ENCODE measurements around the gene KIF24.
A peak's percentile ranks its signal among the peaks of the same experiment; 100 is the strongest.
"Not testable (repeated sequence)": the region's sequence is repeated elsewhere in the genome, so short reads cannot be mapped to it uniquely, and the experiment has no call there.

Gene KIF24

GRCh38 chr9:34332076-34332964 is 3.3 kb upstream of the KIF24 start:
- TF ChIP-seq JUND (IDR thresholded peaks at IDR 0.05; ENCODE audit: low read depth), result no peak
- in situ Hi-C loops (cut with HindIII; ENCODE audit: low pct_unique_long_range_greater_than_20kb, low sequenced_read_pairs), result no loop called here

GRCh38 chr9:34331196-34331595 is 2.1 kb upstream of the KIF24 start:
- DNase-seq (ENCODE audit: low read depth in 1 of 2, low spot score in 1 of 2), result no peak
- in situ Hi-C loops (cut with HindIII; ENCODE audit: low pct_unique_long_range_greater_than_20kb, low sequenced_read_pairs), result no loop called here
- TF ChIP-seq JUND (IDR thresholded peaks at IDR 0.05; ENCODE audit: low read depth), result no peak

More at GRCh38 chr9:34332076-34332964, 3.3 kb upstream of the KIF24 start:
- peak; percentile 9 to 70 for DNase-seq (ENCODE audit: low read depth in 1 of 2, low spot score in 1 of 2)

- in situ Hi-C loops (cut with HindIII; ENCODE audit: low pct_unique_long_range_greater_than_20kb, low sequenced_read_pairs), result no loop called here
- no peak for TF ChIP-seq JUND (IDR thresholded peaks at IDR 0.05; ENCODE audit: low read depth)
- DNase-seq (ENCODE audit: low read depth in 1 of 2, low spot score in 1 of 2), result no peak
These were observed 525 bp downstream of the KIF24 start for GRCh38 chr9:34328500-34328986.

GRCh38 chr9:34326690-34327089 is 2.4 kb downstream of the KIF24 start:
- in situ Hi-C loops (cut with HindIII; ENCODE audit: low pct_unique_long_range_greater_than_20kb, low sequenced_read_pairs), result no loop called here

GRCh38 chr9:34322899-34323591 is 6.0 kb downstream of the KIF24 start:
- no peak for DNase-seq (ENCODE audit: low read depth in 1 of 2, low spot score in 1 of 2)
- in situ Hi-C loops (cut with HindIII; ENCODE audit: low pct_unique_long_range_greater_than_20kb, low sequenced_read_pairs), result no loop called here
- TF ChIP-seq JUND (IDR thresholded peaks at IDR 0.05; ENCODE audit: low read depth), result no peak

More at GRCh38 chr9:34326690-34327089, 2.4 kb downstream of the KIF24 start:
- DNase-seq (ENCODE audit: low read depth in 1 of 2, low spot score in 1 of 2), result no peak
- no peak for TF ChIP-seq JUND (IDR thresholded peaks at IDR 0.05; ENCODE audit: low read depth)

- TF ChIP-seq JUND (IDR thresholded peaks at IDR 0.05; ENCODE audit: low read depth), result no peak
- in situ Hi-C loops (cut with HindIII; ENCODE audit: low pct_unique_long_range_greater_than_20kb, low sequenced_read_pairs), result no loop called here
- no peak for DNase-seq (ENCODE audit: low read depth in 1 of 2, low spot score in 1 of 2)
These were observed 7.6 kb downstream of the KIF24 start for GRCh38 chr9:34321451-34321850.

GRCh38 chr9:34318163-34318790 is 10.8 kb downstream of the KIF24 start:
- TF ChIP-seq JUND (IDR thresholded peaks at IDR 0.05; ENCODE audit: low read depth), result no peak
- DNase-seq (ENCODE audit: low read depth in 1 of 2, low spot score in 1 of 2), result no peak
- in situ Hi-C loops (cut with HindIII; ENCODE audit: low pct_unique_long_range_greater_than_20kb, low sequenced_read_pairs), result no loop called here

GRCh38 chr9:34317436-34317835 is 11.6 kb downstream of the KIF24 start:
- in situ Hi-C loops (cut with HindIII; ENCODE audit: low pct_unique_long_range_greater_than_20kb, low sequenced_read_pairs), result no loop called here
- no peak for DNase-seq (ENCODE audit: low read depth in 1 of 2, low spot score in 1 of 2)
- TF ChIP-seq JUND (IDR thresholded peaks at IDR 0.05; ENCODE audit: low read depth), result no peak

GRCh38 chr9:34311499-34312185 is 17.4 kb downstream of the KIF24 start:
- TF ChIP-seq JUND (IDR thresholded peaks at IDR 0.05; ENCODE audit: low read depth), result no peak
- in situ Hi-C loops (cut with HindIII; ENCODE audit: low pct_unique_long_range_greater_than_20kb, low sequenced_read_pairs), result no loop called here
- no peak for DNase-seq (ENCODE audit: low read depth in 1 of 2, low spot score in 1 of 2)

GRCh38 chr9:34310215-34310614 is 18.9 kb downstream of the KIF24 start:
- no peak for DNase-seq (ENCODE audit: low read depth in 1 of 2, low spot score in 1 of 2)
- in situ Hi-C loops (cut with HindIII; ENCODE audit: low pct_unique_long_range_greater_than_20kb, low sequenced_read_pairs), result no loop called here
- no peak for TF ChIP-seq JUND (IDR thresholded peaks at IDR 0.05; ENCODE audit: low read depth)

- in situ Hi-C loops (cut with HindIII; ENCODE audit: low pct_unique_long_range_greater_than_20kb, low sequenced_read_pairs); DNase-seq (ENCODE audit: low read depth in 1 of 2, low spot score in 1 of 2): not testable (repeated sequence)
These were observed 20.8 kb downstream of the KIF24 start for GRCh38 chr9:34308316-34308715.

- in situ Hi-C loops (cut with HindIII; ENCODE audit: low pct_unique_long_range_greater_than_20kb, low sequenced_read_pairs); DNase-seq (ENCODE audit: low read depth in 1 of 2, low spot score in 1 of 2): not testable (repeated sequence)
These were observed 28.0 kb downstream of the KIF24 start for GRCh38 chr9:34301064-34301463.
